HG02981 (cell line): ENCODE data around the gene MTCH1.

Experiments
- ATAC-seq: cut with Tn5 transposase; IDR thresholded peaks from one replicate; pipeline ENCODE4 v1.9.1; 2021; ENCODE audit warnings: mild to moderate bottlenecking, moderate library complexity; ENCODE audit not compliant: unreplicated experiment

MTCH1 gene, protein sequence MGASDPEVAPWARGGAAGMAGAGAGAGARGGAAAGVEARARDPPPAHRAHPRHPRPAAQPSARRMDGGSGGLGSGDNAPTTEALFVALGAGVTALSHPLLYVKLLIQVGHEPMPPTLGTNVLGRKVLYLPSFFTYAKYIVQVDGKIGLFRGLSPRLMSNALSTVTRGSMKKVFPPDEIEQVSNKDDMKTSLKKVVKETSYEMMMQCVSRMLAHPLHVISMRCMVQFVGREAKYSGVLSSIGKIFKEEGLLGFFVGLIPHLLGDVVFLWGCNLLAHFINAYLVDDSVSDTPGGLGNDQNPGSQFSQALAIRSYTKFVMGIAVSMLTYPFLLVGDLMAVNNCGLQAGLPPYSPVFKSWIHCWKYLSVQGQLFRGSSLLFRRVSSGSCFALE

DNA sequence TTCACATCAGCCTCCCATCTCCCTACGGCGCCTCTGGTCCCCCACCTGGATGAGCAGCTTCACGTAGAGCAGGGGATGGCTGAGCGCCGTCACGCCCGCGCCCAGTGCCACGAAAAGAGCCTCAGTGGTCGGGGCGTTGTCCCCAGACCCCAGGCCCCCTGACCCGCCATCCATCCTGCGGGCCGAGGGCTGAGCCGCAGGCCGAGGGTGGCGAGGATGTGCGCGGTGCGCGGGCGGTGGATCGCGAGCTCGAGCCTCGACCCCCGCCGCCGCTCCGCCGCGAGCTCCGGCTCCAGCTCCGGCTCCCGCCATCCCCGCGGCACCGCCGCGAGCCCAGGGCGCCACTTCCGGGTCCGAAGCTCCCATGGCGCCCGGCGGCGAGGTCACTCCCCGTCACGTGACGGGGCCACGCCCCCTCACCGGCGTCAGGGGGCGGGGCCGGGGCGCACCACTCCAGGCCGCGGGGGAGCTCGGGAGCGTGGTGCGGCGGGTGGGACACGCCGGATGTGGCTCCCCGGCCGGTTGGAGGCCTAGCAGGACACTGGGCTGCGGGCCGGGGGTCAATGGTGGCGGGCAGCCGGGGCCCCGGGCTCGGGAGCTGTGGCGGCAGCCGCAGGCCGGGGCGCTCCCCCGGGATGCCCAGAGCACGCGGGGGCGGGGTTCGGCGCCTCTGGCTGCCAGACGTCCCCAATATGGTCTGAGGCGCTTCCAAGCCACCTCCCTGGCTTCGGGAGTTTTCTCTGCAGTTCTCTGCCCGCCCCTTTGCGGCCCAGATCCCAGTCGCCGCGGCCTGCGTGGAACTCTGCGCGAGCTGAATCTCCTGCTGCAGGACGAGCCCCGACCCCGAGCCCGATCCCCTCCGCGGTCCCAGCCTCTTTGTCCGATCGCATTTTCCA lies at the start of gene MTCH1:
Gene MTCH1, minus strand, starts transcription at position 389 of the 896 bp plus-strand sequence. Its CDS starts 23 bp downstream, at position 366.
- ATAC-seq = peak; percentile 85

GRCh38 chr6:37033819-37034795 lies 48.1 kb upstream of the MTCH1 start:
- no peak for ATAC-seq

DNA sequence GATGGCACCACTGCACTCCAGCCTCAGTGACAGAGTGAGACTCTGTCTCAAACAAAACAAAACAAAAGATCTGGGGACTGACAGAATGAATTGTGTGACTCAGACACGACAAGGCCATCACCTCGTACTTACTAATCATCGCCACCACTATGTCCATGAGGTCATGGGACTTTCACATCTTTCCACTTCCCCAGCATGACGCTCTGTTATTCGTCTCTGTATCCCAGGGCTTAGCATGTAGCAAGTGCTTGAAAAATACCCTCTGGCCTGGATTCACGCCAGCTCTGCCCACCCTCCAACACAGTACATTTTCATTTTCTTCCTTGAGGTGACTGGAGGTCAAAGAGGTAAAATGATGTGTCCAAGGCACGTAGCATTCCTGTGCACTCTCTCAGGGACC lies 47.3 kb upstream of the MTCH1 start:
- no peak for ATAC-seq

- ATAC-seq = no peak
Measured at GRCh38 chr6:37032239-37032638, 46.2 kb upstream of the MTCH1 start.

DNA sequence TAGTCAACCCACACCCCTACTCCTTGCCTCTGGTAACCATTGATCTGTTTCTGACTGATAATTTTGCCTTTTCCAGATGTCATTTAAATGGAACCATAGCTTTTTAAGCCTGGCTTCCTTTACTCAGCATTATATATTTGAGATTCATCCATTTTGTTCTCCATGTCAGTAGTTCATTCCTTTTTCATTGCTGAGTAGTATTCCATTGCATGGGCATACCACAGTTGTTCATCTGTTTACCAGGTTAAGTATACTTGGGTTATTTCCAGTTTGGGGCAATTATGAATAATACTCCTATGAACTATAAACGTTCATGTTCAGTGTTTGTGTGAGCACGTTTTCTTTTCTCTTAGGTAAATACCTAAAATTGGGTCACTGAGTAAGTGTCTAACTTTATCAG lies 44.6 kb upstream of the MTCH1 start:
- ATAC-seq = no peak

DNA sequence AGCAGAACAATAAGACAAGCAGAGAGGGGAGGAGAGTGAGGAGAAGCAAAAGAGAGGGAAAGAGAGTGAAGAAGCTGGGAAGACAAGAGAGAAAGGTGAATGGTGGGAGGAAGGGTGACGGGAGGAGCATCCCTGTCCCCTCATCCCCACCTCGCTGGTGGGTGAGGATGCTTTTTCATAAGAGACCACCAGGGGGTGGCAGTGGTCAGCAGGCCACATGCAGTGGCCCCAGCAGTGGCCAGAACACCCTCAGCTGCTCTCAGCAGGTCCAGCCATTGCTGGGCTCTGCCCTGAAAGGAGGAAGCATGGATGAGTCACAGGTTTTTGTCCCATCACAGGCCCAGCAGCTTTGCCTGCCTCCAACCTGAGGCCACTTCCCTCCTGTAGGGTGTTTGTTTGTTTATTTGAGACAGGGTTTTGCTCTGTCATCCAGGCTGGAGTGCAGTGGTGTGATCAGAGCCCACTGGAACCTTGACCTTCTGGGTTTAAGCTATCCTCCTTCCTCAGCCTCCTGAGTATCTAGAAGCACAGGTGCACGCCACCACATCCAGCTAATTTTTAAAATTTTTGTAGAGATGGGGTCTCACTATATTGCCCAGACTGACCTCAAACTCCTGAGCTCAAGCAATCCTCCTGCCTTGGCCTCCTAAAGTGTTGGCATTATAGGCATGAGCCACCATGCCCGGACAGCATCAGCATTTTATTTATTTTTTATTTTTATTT lies 43.4 kb upstream of the MTCH1 start:
- ATAC-seq = no peak

- ATAC-seq = no peak
Measured at GRCh38 chr6:37027811-37028469, 41.9 kb upstream of the MTCH1 start.

DNA sequence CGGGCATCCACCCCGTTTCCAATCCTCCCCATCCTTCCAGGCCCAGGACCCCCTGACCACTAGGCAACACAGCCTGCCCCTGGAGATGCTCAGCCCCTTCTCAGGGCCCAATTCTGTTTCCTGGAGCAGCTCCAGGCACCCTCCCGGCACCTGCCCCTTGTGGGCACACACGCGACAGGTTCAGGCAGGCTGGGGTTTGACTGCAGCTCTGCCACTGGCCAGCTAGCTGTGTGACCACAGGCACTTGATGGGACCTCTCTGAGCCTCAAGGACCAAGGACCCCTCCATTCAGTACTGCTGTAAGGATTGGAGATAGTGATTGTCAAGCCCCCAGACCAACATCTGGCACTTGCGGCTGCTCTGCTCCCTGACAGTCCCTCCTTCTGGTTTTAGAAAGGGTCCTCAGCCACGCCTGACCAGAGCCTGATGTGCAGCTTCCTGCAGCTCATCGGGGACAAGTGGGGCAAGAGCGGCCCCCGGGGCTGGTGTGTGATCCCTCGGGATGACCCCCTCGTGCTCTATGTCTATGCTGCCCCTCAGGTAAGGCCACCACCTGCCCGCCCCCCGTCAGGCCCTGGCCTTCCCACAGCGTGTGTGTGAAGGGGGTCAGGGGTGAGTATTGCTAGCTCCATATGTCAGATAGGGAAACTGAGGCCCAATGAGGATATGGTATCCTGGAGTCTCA lies 41.2 kb upstream of the MTCH1 start:
- no peak for ATAC-seq

- no peak for ATAC-seq
Measured at GRCh38 chr6:37025621-37026466, 39.8 kb upstream of the MTCH1 start.

GRCh38 chr6:37024656-37025337 lies 38.8 kb upstream of the MTCH1 start:
- ATAC-seq = no peak

DNA sequence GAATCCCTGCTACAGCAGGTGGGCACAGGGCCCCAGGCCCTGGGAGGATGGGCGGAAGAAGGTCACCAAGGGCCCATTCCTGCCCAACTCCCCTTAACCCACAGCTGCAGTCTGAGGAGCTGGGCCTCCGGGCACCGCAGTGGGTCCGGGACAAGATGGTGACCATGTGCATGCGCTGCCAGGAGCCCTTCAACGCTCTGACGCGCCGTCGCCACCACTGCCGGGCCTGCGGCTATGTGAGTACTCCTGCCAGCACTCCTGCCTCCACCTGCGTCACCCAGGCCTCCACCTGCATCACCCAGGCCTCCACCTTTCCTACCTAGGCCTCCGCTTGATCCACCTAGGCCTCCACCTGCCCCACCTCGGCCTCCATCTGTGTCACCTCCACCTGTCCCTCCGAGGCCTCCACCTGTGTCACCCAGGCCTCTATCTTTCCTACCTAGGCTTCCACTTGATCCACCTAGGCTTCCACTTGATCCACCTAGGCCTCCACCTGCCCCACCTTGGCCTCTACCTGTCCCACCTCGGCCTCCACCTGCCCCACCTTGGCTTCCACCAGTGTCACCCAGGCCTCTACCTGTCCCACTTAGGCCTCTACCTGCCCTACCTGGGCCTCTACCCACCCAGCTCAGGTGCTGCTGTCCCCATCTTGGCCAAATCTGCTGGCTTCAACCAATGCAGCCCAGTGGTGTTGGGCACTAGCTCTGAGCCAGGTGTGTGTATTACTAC lies 36.3 kb upstream of the MTCH1 start:
- ATAC-seq = no peak

GRCh38 chr6:37021356-37022129 lies 35.5 kb upstream of the MTCH1 start:
- no peak for ATAC-seq

DNA sequence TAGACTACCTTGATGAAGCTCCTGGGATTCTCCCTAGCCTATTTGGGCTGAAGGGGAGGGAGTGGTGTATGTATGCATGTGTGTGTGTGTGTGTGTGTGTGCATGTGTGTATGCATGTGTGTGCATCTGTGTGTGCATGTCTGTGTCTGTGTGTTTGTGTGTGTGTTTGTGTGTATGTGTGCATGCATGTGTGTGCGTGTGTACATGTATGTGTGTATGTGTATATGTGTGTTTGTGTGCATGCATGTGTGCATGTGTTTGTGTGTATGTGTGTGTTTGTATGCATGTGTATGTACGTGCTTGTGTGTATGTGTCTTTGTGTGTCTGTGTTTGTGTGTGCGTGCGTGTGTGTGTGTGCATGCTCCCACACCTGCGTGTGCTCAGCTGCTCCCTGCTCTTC lies 34.8 kb upstream of the MTCH1 start:
- no peak for ATAC-seq

DNA sequence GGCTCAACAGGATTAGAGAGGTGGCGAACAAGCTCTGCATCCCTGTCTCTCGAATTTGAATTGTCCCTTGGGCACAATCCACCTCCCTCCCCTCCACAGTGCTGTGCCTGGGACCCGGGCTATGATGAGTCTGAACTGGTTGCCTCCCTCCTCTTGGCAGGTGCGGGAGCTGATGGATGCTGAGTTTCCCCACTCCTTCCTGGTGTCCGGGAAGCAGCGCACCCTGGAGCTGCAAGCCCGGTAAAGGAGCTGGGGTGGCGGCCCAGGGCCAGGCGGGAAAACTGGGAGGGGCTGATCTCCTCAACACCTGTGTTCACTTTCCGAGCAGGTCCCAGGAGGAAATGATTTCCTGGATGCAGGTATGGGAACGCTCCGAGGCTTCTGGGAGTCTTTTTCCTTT lies 34.4 kb upstream of the MTCH1 start:
- ATAC-seq = no peak

DNA sequence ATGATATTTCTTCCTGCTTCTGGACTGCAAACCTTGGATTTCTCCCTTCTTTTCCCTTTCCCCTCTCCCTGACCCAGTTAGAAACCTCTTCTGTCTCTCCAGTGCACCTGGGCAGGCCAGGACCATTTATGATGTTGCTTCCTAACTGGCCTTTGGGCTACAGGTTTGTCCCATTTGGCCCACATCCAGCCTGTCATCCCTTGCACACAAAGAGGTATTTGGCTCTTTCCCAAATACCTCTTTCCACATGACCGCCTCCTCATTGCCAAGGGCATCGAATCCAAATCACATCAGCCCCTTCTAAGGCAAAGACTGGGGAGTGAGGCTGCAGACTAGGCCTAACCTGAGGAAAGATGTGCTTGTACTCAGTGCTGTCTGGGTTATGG lies 33.1 kb upstream of the MTCH1 start:
- ATAC-seq = no peak
